K562 (cell line): Measurements from ENCODE around the gene PPP2R5A. TPM values are rescaled to one million over a fixed set of nuclear protein-coding genes. Genes with fewer than 3 reads are reported as not detected.

Experiments
- CEBPG ChIP-seq, 3 experiments: fragments of 200-800 bp in 1 of 3; sonication (Bioruptor generic) in 1 of 3; sonication (generic) in 1 of 3; formaldehyde crosslinking in 1 of 3; IDR thresholded peaks in 2 of 3; conservative IDR thresholded peaks in 1 of 3; 2 replicates each; pipeline versions ENCODE4 v1.6.1 to v1.8.0; 2016 to 2022; ENCODE audit warnings: missing compliant biosample characterization in 2 of 3, missing genetic modification characterization in 2 of 3, mild to moderate bottlenecking in 1 of 3, missing genetic modification reagents in 1 of 3
- ERF ChIP-seq: fragments of 450-650 bp; formaldehyde crosslinking; IDR thresholded peaks from 2 replicates; pipeline ENCODE4 v1.4.0; 2020; ENCODE audit warnings: mild to moderate bottlenecking, mixed read lengths
- GABPA ChIP-seq: fragments of 200-800 bp; sonication (Bioruptor generic); conservative IDR thresholded peaks from 2 replicates; pipeline ENCODE4 v1.6.1; 2016; ENCODE audit warnings: low read depth, missing genetic modification characterization, missing compliant biosample characterization
- KDM5B ChIP-seq: fragments of 200-600 bp; sonication (generic); IDR thresholded peaks from 2 replicates; pipeline ENCODE4 v1.6.1; 2012; ENCODE audit warnings: low read depth, mild to moderate bottlenecking, moderate library complexity, low read length, control low read depth, inconsistent platforms; ENCODE audit not compliant: insufficient replicate concordance
- L3MBTL2 ChIP-seq: fragments of 450-650 bp; IDR thresholded peaks from 2 replicates; pipeline ENCODE4 v1.6.1; 2016; ENCODE audit warnings: mild to moderate bottlenecking, moderate library complexity
- MAZ ChIP-seq, 2 experiments: fragments of 450-650 bp in 1 of 2; sonication (generic) in 1 of 2; formaldehyde crosslinking; IDR thresholded peaks in 1 of 2; conservative IDR thresholded peaks in 1 of 2; 2 replicates each; pipeline versions ENCODE4 v1.4.0 to v1.5.0; 2020; ENCODE audit warnings: mild to moderate bottlenecking in 1 of 2, missing genetic modification reagents in 1 of 2
- NELFE ChIP-seq: IDR thresholded peaks from 2 replicates; pipeline ENCODE4 v1.6.1; 2011; ENCODE audit warnings: mild to moderate bottlenecking; ENCODE audit not compliant: insufficient read depth, insufficient read length
- NFIC ChIP-seq: fragments of 450-650 bp; IDR thresholded peaks from 2 replicates; pipeline ENCODE4 v1.6.1; 2017; ENCODE audit warnings: mild to moderate bottlenecking, inconsistent platforms
- POLR2A ChIP-seq: fragments of 450-650 bp; conservative IDR thresholded peaks from 2 replicates; pipeline ENCODE4 v1.6.1; 2016
- POLR2G ChIP-seq: fragments of 200-400 bp; formaldehyde crosslinking; IDR thresholded peaks from 2 replicates; pipeline ENCODE4 v1.6.1; 2017; ENCODE audit warnings: low read depth, mild to moderate bottlenecking, antibody characterized with exemption, low read length, moderate library complexity
- RBBP5 ChIP-seq: fragments of 200-600 bp; sonication (generic); IDR thresholded peaks from 2 replicates; pipeline ENCODE4 v1.6.1; 2012; ENCODE audit warnings: borderline replicate concordance, mild to moderate bottlenecking, low read length, control low read depth, inconsistent platforms; ENCODE audit not compliant: insufficient read depth, poor library complexity, severe bottlenecking
- SAP30 ChIP-seq: fragments of 200-600 bp; sonication (generic); IDR thresholded peaks from 2 replicates; pipeline ENCODE4 v1.6.1; 2012; ENCODE audit warnings: borderline replicate concordance, low read depth, mild to moderate bottlenecking, moderate library complexity, low read length, control low read depth, inconsistent platforms; ENCODE audit not compliant: insufficient read depth, poor library complexity, severe bottlenecking
- SMAD4 ChIP-seq: fragments of 250-450 bp; sonication (Bioruptor Pico); conservative IDR thresholded peaks from 2 replicates; pipeline ENCODE4 v1.8.0; 2021; ENCODE audit warnings: inconsistent platforms, mild to moderate bottlenecking, moderate library complexity
- TAF1 ChIP-seq: IDR thresholded peaks from 2 replicates; pipeline ENCODE4 v1.6.1; 2011; ENCODE audit warnings: mild to moderate bottlenecking, low read length, moderate library complexity; ENCODE audit not compliant: insufficient read depth, control insufficient read depth, severe bottlenecking; ENCODE audit errors: extremely low read depth
- TCF7 ChIP-seq: sonication (generic); IDR thresholded peaks from 2 replicates; pipeline ENCODE4 v1.6.1; 2016; ENCODE audit warnings: antibody characterized with exemption, borderline replicate concordance
- TOE1 ChIP-seq, 2 experiments: fragments of 450-650 bp in 1 of 2; sonication (generic) in 1 of 2; formaldehyde crosslinking in 1 of 2; IDR thresholded peaks; 2 replicates each; pipeline versions ENCODE4 v1.7.1 to v1.8.0; 2016 to 2022; ENCODE audit warnings: borderline replicate concordance in 2 of 2, mild to moderate bottlenecking in 2 of 2, antibody characterized with exemption in 1 of 2, inconsistent platforms in 1 of 2, low read depth in 1 of 2, missing genetic modification reagents in 1 of 2, moderate library complexity in 1 of 2
- YY1 ChIP-seq, 3 experiments: IDR thresholded peaks; 2 replicates each; pipeline ENCODE4 v1.6.1; 2011; ENCODE audit warnings: low read length in 2 of 3, mild to moderate bottlenecking in 2 of 3, moderate library complexity in 2 of 3, borderline replicate concordance in 1 of 3, control low read depth in 1 of 3, low read depth in 1 of 3; ENCODE audit not compliant: insufficient read depth in 3 of 3, insufficient replicate concordance in 2 of 3, control insufficient read depth in 1 of 3, insufficient read length in 1 of 3; ENCODE audit errors: extremely low read depth in 1 of 3
- ZNF282 ChIP-seq: sonication (generic); formaldehyde crosslinking; IDR thresholded peaks from 2 replicates; pipeline ENCODE4 v1.8.1; 2023; ENCODE audit warnings: missing genetic modification reagents
- ZNF583 ChIP-seq: fragments of 250-450 bp; sonication (Bioruptor Pico); IDR thresholded peaks from 2 replicates; pipeline ENCODE4 v1.4.0; 2020
- polyA plus RNA-seq, 8 experiments: library from polyadenylated mRNA; depleted of rRNA in 4 of 8; stranded (reverse) in 5 of 8; unstranded in 3 of 8; fragments of >200 nt; fragmentation: Nextera tagmentation in 2 of 8; fragmentation: Illumina TruSeq in 1 of 8; extraction: Ambion mirVana in 2 of 8; extraction: Trizol in 1 of 8; gene quantifications; 2 replicates each; pipeline versions ENCODE4 v1.2.1 to v1.2.3, GENCODE V29; 2011 to 2014; ENCODE audit warnings: inconsistent platforms in 1 of 8, missing spikeins in 1 of 8
- total RNA-seq, 7 experiments: library from RNA; depleted of rRNA in 6 of 7; stranded (reverse); fragments of >200 nt in 6 of 7; fragmentation: Illumina TruSeq in 2 of 7; extraction: Trizol in 2 of 7; gene quantifications; 2 replicates each; pipeline versions ENCODE4 v1.2.1 to v1.2.3, GENCODE V29; 2011 to 2021; ENCODE audit warnings: low replicate concordance in 1 of 7
- TF ChIP-seq, protein P1 (sequence below): fragments of 250-450 bp; sonication (Bioruptor Pico); IDR thresholded peaks from 2 replicates; pipeline ENCODE4 v1.4.0; 2020; ENCODE audit warnings: mild to moderate bottlenecking, moderate library complexity, borderline replicate concordance

PPP2R5A gene
- total and polyA plus RNA-seq, 9 of the 15 experiments (the other 6 are each of a cell fraction or from before 2014, with no cell fraction given), result 26.9 to 106 (median 64.3) TPM

DNA sequence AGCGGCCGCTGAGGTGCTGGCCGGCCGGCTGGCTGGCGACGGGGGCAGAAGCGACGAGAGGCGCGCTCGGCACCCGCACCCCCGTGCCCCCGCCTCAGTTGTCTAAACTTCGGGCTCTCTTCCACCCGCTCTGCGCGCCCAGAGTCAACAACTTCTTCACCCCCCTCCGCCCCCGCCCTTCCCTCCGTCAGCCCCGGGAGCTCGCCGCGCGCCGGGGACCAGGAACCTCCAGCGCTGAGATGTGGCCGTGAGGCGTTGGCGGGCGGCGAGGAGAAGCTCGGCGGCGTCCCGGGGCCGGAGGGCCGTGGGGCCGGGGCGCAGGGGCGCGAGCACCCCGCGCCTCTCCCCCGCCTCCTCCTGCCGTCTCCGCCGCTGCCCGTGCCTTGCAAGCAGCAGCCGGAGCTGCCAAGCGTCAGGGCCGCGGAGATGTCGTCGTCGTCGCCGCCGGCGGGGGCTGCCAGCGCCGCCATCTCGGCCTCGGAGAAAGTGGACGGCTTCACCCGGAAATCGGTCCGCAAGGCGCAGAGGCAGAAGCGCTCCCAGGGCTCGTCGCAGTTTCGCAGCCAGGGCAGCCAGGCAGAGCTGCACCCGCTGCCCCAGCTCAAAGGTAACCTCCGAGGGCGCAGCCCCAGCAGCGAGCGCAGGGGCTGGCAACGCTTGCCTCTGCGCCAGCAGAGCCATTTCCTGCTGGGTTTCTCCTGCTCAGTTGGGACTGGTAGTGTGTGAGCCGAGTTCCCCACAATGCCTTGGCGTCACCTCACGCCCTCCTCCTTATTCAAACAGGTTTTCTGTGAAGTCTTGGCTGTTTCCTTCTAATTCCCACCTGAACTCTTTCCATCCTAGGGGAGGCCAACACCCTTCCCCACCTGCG is 710 bp downstream of the PPP2R5A start (continued):
- TF ChIP-seq, protein P1, sequence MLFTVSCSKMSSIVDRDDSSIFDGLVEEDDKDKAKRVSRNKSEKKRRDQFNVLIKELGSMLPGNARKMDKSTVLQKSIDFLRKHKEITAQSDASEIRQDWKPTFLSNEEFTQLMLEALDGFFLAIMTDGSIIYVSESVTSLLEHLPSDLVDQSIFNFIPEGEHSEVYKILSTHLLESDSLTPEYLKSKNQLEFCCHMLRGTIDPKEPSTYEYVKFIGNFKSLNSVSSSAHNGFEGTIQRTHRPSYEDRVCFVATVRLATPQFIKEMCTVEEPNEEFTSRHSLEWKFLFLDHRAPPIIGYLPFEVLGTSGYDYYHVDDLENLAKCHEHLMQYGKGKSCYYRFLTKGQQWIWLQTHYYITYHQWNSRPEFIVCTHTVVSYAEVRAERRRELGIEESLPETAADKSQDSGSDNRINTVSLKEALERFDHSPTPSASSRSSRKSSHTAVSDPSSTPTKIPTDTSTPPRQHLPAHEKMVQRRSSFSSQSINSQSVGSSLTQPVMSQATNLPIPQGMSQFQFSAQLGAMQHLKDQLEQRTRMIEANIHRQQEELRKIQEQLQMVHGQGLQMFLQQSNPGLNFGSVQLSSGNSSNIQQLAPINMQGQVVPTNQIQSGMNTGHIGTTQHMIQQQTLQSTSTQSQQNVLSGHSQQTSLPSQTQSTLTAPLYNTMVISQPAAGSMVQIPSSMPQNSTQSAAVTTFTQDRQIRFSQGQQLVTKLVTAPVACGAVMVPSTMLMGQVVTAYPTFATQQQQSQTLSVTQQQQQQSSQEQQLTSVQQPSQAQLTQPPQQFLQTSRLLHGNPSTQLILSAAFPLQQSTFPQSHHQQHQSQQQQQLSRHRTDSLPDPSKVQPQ (CRISPR knock-in tag), result 0 out of 2 replicates have a peak, but pooled peaks have one; percentile 15
- TF ChIP-seq TOE1 (IDR thresholded peaks at IDR 0.05; ENCODE audit: borderline replicate concordance), result peak; percentile 20; the same call in 1 of the 2 replicates
- TF ChIP-seq TOE1 (CRISPR knock-in tag; IDR thresholded peaks at IDR 0.05; ENCODE audit: borderline replicate concordance, low read depth), result 0 out of 2 replicates have a peak, but pooled peaks have one; percentile 40
- peak; percentile 63 for TF ChIP-seq SMAD4
- peak; percentile 59 for TF ChIP-seq TAF1
- peak; percentile 45 for TF ChIP-seq GABPA (tag)
- TF ChIP-seq ZNF583, result 0 out of 2 replicates have a peak, but pooled peaks have one; percentile 48
- TF ChIP-seq CEBPG (CRISPR knock-in tag; IDR thresholded peaks at IDR 0.05), result 0 out of 2 replicates have a peak, but pooled peaks have one; percentile 50
- 0 out of 4 replicates have a peak, but pooled peaks of 1 of the 2 experiments have one; percentile 35 for TF ChIP-seq CEBPG (tag; conservative IDR thresholded peaks at IDR 0.05 in 1 of 2, IDR thresholded peaks at IDR 0.05 in 1 of 2)
- TF ChIP-seq TCF7, result 0 out of 2 replicates have a peak, but pooled peaks have one; percentile 39
- TF ChIP-seq ZNF282 (CRISPR knock-in tag), result 0 out of 2 replicates have a peak, but pooled peaks have one; percentile 65
- TF ChIP-seq NELFE, result no peak
- TF ChIP-seq SAP30, result peak; percentile 75
- peak; percentile 37; the same call in 1 of the 2 replicates for TF ChIP-seq L3MBTL2
- TF ChIP-seq YY1 (IDR thresholded peaks at IDR 0.05; ENCODE audit: borderline replicate concordance in 1 of 3, control insufficient read depth in 1 of 3, extremely low read depth in 1 of 3, insufficient read depth in 3 of 3, insufficient read length in 1 of 3, insufficient replicate concordance in 2 of 3, low read depth in 1 of 3, low read length in 2 of 3), result peak; percentile 38 to 89 (median 83)
- peak; percentile 75 for TF ChIP-seq POLR2G
- peak; percentile 98 for TF ChIP-seq RBBP5
- peak; percentile 35 for TF ChIP-seq POLR2A
- peak; percentile 78; the same call in 1 of the 2 replicates for TF ChIP-seq ERF (CRISPR knock-in tag)
- peak in 1 of 2 experiments; percentile 29; a peak in 2 of 4 replicates for TF ChIP-seq MAZ (CRISPR knock-in tag; conservative IDR thresholded peaks at IDR 0.05 in 1 of 2, IDR thresholded peaks at IDR 0.05 in 1 of 2)
- TF ChIP-seq KDM5B, result peak; percentile 4
- peak; percentile 25 for TF ChIP-seq NFIC
